ENCODE data around the gene CHRM5. TPM values are rescaled to one million over a fixed set of nuclear protein-coding genes. Genes with fewer than 3 reads are reported as not detected.

CHRM5 gene
- total and polyA plus RNA-seq, 2 donors (not counting 3 experiments of a cell fraction or from before 2014, with no cell fraction given), result 0.03 TPM; not detected in 1

DNA sequence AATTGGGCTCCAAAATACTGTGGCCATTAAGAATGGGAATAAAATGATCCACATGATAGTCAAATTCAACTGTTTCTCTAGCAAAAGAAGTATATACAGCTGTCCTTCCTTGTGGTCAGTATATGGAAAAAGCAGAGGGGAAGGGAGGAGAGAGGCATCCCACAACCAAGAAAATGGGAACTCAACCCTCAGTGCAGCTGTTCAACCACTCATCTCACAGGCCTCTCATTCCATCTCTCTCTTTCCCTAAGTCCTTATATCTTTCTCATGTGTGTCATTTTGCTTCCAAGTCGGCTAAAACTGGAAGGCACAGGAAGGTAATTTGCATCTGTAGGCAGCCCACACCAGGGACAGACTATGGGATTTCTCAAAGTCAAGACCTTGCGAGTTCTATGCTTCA lies 43.2 kb downstream of the CHRM5 start:
- TF ChIP-seq EZH2 (IDR thresholded peaks at IDR 0.05; ENCODE audit: borderline replicate concordance, low read depth, low read length, severe bottlenecking) (no peak), POLR2AphosphoS5 (IDR thresholded peaks at IDR 0.05; ENCODE audit: insufficient read depth, low read depth, low read length) (no peak), GATA2 (IDR thresholded peaks at IDR 0.05; ENCODE audit: insufficient read depth, insufficient read length, low read depth, low read length) (no peak), MYC (IDR thresholded peaks at IDR 0.05; ENCODE audit: low read depth, low read length) (no peak), JUN (IDR thresholded peaks at IDR 0.05; ENCODE audit: borderline replicate concordance, insufficient read depth, insufficient read length, low read depth) (no peak), FOS (IDR thresholded peaks at IDR 0.05; ENCODE audit: borderline replicate concordance, insufficient read depth, low read length) (no peak), POLR2A (IDR thresholded peaks at IDR 0.05; ENCODE audit: low read depth, low read length) (no peak)
- TF ChIP-seq, protein P1, sequence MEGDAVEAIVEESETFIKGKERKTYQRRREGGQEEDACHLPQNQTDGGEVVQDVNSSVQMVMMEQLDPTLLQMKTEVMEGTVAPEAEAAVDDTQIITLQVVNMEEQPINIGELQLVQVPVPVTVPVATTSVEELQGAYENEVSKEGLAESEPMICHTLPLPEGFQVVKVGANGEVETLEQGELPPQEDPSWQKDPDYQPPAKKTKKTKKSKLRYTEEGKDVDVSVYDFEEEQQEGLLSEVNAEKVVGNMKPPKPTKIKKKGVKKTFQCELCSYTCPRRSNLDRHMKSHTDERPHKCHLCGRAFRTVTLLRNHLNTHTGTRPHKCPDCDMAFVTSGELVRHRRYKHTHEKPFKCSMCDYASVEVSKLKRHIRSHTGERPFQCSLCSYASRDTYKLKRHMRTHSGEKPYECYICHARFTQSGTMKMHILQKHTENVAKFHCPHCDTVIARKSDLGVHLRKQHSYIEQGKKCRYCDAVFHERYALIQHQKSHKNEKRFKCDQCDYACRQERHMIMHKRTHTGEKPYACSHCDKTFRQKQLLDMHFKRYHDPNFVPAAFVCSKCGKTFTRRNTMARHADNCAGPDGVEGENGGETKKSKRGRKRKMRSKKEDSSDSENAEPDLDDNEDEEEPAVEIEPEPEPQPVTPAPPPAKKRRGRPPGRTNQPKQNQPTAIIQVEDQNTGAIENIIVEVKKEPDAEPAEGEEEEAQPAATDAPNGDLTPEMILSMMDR (IDR thresholded peaks at IDR 0.05; ENCODE audit: extremely low read depth in 1 of 2, insufficient read depth in 1 of 2, low read depth in 1 of 2, low read length in 2 of 2), result no peak
- TF ChIP-seq, protein P2, sequence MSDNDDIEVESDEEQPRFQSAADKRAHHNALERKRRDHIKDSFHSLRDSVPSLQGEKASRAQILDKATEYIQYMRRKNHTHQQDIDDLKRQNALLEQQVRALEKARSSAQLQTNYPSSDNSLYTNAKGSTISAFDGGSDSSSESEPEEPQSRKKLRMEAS (IDR thresholded peaks at IDR 0.05; ENCODE audit: insufficient read depth, insufficient read length), result no peak
- Histone ChIP-seq H3K9ac (replicated peaks; ENCODE audit: extremely low read depth, insufficient read depth, low read length) (no peak overlapping the region), H3K27me3 (ENCODE audit: control insufficient read depth in 2 of 2, insufficient read depth in 2 of 2, low read length in 2 of 2) (no peaks in the 10 kb centered on the region), H2AFZ (ENCODE audit: low read depth, low read length) (no peak overlapping the region), H3K36me3 (ENCODE audit: control insufficient read depth in 2 of 2, extremely low read depth in 1 of 2, insufficient read depth in 2 of 2, low read length in 2 of 2) (no peaks in the 10 kb centered on the region), H4K20me1 (replicated peaks; ENCODE audit: control insufficient read depth, extremely low read depth, insufficient read depth, low read length) (no peaks in the 10 kb centered on the region), H3K27ac (ENCODE audit: insufficient read depth, low read depth, low read length) (no peak overlapping the region), H3K4me1 (ENCODE audit: control insufficient read depth, extremely low read depth, insufficient read depth, low read length) (no peaks in the 10 kb centered on the region), H3K9me1 (replicated peaks; ENCODE audit: control insufficient read depth, extremely low read depth, insufficient read depth, low read length) (no peaks in the 10 kb centered on the region), H3K79me2 (ENCODE audit: control insufficient read depth, insufficient read depth, low read length) (peaks cover 1% of the 10 kb centered on the region), H3K4me3 (replicated peaks in 1 of 3; ENCODE audit: insufficient read depth in 1 of 3, low read depth in 1 of 3, low read length in 3 of 3) (no peak overlapping the region), H3K9me3 (replicated peaks; ENCODE audit: control insufficient read depth, insufficient read depth, low read length) (no peaks in the 10 kb centered on the region), H3K4me2 (ENCODE audit: insufficient read depth, low read length) (no peak overlapping the region)
- DNase-seq (ENCODE audit: low read depth, low spot score), result no peak
- dilution Hi-C loops (cut with MboI; ENCODE audit: extremely low pct_ligation_motif_present, low sequenced_read_pairs), result no loop called here
- no peak for FAIRE-seq
- POLR2A ChIA-PET, result no interaction called here
- CTCF ChIA-PET, result no interaction called here
- no TSS peak for BruUV-seq (replicated peaks)
- intact Hi-C loops (cut with micrococcal nuclease), result no loop called here

All from endothelial cell of umbilical vein (primary cell).